GM12878 (cell line): ENCODE measurements around the gene ADCY5. TPM values are rescaled to one million over a fixed set of nuclear protein-coding genes. Genes with fewer than 3 reads are reported as not detected.

Source experiments
- ATAC-seq: fragments of 200-7000 bp; cut with Tn5 transposase; 3 replicates; pipeline ENCODE4 v1.9.1; 2020; ENCODE audit warnings: mild to moderate bottlenecking, moderate library complexity
- BruUV-seq: library from RNA; stranded (reverse); fragments of 400-500 nt; replicated peaks from 2 replicates; lab custom pipeline; 2021; lab: Mats Ljungman, UMichigan
- CTCF ChIA-PET: fragments of 300-600 bp; sonication (Branson Sonifier 250); formaldehyde crosslinking; extraction: SDS; loops from one replicate; lab custom pipeline; 2021; ENCODE audit warnings: inconsistent platforms; lab: Yijun Ruan, JAX
- POLR2A ChIA-PET: fragments of 350-600 bp; formaldehyde crosslinking; extraction: SDS; loops from one replicate; lab custom pipeline; 2021; ENCODE audit warnings: inconsistent platforms; lab: Charles Lee
- RAD21 ChIA-PET: fragments of 300-600 bp; sonication (Branson Sonifier 250); formaldehyde crosslinking; loops from one replicate; lab custom pipeline; 2023; ENCODE audit warnings: antibody characterized with exemption; ENCODE audit not compliant: unreplicated experiment; lab: Charles Lee
- SMC1A ChIA-PET: fragments of 300-600 bp; sonication (Branson Sonifier 250); formaldehyde crosslinking; loops from one replicate; lab custom pipeline; 2023; ENCODE audit not compliant: unreplicated experiment, uncharacterized antibody; lab: Charles Lee
- DNase-seq: peaks from one replicate; pipeline ENCODE4 v3.0.0-alpha.2; 2011; ENCODE audit warnings: low read depth, low spot score
- FAIRE-seq: peaks from 3 replicates; lab custom pipeline; 2011; peaks lifted over from hg19 to GRCh38; lab: Jason Lieb, UNC
- H2AFZ ChIP-seq: 2 replicates; pipeline ENCODE4 v1.6.0; 2011; ENCODE audit warnings: low read depth, low read length, control low read depth; ENCODE audit not compliant: control insufficient read depth
- H3K27ac ChIP-seq: 2 replicates; pipeline ENCODE4 v1.5.1; 2011; ENCODE audit warnings: control low read depth; ENCODE audit not compliant: control insufficient read depth, insufficient read depth
- H3K27me3 ChIP-seq, 2 experiments: replicated peaks in 1 of 2; 2 replicates each; pipeline versions ENCODE4 v1.6.0 to v1.6.1; 2011; ENCODE audit warnings: low read length in 1 of 2; ENCODE audit not compliant: control insufficient read depth in 2 of 2, insufficient read depth in 2 of 2
- H3K36me3 ChIP-seq, 2 experiments: 2 replicates each; pipeline ENCODE4 v1.5.1; 2011; ENCODE audit warnings: low read length in 1 of 2; ENCODE audit not compliant: control insufficient read depth in 2 of 2, insufficient read depth in 2 of 2
- H3K4me1 ChIP-seq: 2 replicates; pipeline ENCODE4 v1.6.1; 2011; ENCODE audit warnings: mild to moderate bottlenecking, low read length, moderate library complexity, mixed read lengths; ENCODE audit not compliant: control insufficient read depth, insufficient read depth
- H3K4me2 ChIP-seq: 2 replicates; pipeline ENCODE4 v1.6.0; 2011; ENCODE audit warnings: control low read depth; ENCODE audit not compliant: control insufficient read depth, insufficient read depth
- H3K4me3 ChIP-seq: fragments of 200-600 bp; sonication (generic); 2 replicates; pipeline ENCODE4 v1.5.1; 2016
- H3K79me2 ChIP-seq: 2 replicates; pipeline ENCODE4 v1.6.0; 2011; ENCODE audit warnings: low read length; ENCODE audit not compliant: control insufficient read depth, insufficient read depth
- H3K9ac ChIP-seq: 2 replicates; pipeline ENCODE4 v1.8.0; 2011; ENCODE audit warnings: low read length, control low read depth, mixed read lengths; ENCODE audit not compliant: control insufficient read depth, insufficient read depth
- H3K9me3 ChIP-seq: replicated peaks from 3 replicates; pipeline ENCODE4 v1.5.1; 2011; ENCODE audit warnings: mild to moderate bottlenecking, low read length; ENCODE audit not compliant: control insufficient read depth, insufficient read depth
- H4K20me1 ChIP-seq: 2 replicates; pipeline ENCODE4 v1.6.0; 2011; ENCODE audit not compliant: control insufficient read depth, insufficient read depth
- CEBPB ChIP-seq, 2 experiments: fragments of 150-350 bp in 1 of 2; IDR thresholded peaks; 2 replicates each; pipeline ENCODE4 v1.6.1; 2012 to 2014; ENCODE audit warnings: low read depth in 2 of 2, low read length in 2 of 2, borderline replicate concordance in 1 of 2, inconsistent platforms in 1 of 2
- CREM ChIP-seq: IDR thresholded peaks from 2 replicates; pipeline ENCODE4 v1.6.1; 2014; ENCODE audit warnings: antibody characterized with exemption, low read depth
- DPF2 ChIP-seq: fragments of 450-650 bp; IDR thresholded peaks from 2 replicates; pipeline ENCODE4 v1.6.1; 2017; ENCODE audit warnings: mild to moderate bottlenecking
- EED ChIP-seq: sonication (generic); IDR thresholded peaks from 2 replicates; pipeline ENCODE4 v1.6.1; 2016; ENCODE audit warnings: antibody characterized with exemption, low read depth
- GATAD2B ChIP-seq: fragments of 450-650 bp; conservative IDR thresholded peaks from 2 replicates; pipeline ENCODE4 v1.6.1; 2017; ENCODE audit warnings: low read depth, mild to moderate bottlenecking, moderate library complexity
- HCFC1 ChIP-seq: fragments of 150-350 bp; IDR thresholded peaks from 2 replicates; pipeline ENCODE4 v1.6.1; 2014; ENCODE audit warnings: low read length
- HDAC2 ChIP-seq: fragments of 200-600 bp; sonication (generic); IDR thresholded peaks from 2 replicates; pipeline ENCODE4 v1.6.1; 2017
- KLF5 ChIP-seq: fragments of 450-650 bp; IDR thresholded peaks from 2 replicates; pipeline ENCODE4 v1.6.1; 2014; ENCODE audit warnings: mild to moderate bottlenecking; ENCODE audit not compliant: partially characterized antibody
- MEF2A ChIP-seq: IDR thresholded peaks from 2 replicates; pipeline ENCODE4 v1.6.1; 2011; ENCODE audit warnings: low read depth, mild to moderate bottlenecking, low read length, moderate library complexity; ENCODE audit not compliant: insufficient read depth
- POLR2A ChIP-seq: IDR thresholded peaks from 2 replicates; pipeline ENCODE4 v1.6.1; 2011; ENCODE audit warnings: low read depth, mild to moderate bottlenecking, low read length
- POLR2AphosphoS2 ChIP-seq: IDR thresholded peaks from 2 replicates; pipeline ENCODE4 v1.6.1; 2011; ENCODE audit warnings: low read depth, mild to moderate bottlenecking, low read length, improper control_type of control experiment, moderate library complexity
- SIN3A ChIP-seq: IDR thresholded peaks from 2 replicates; pipeline ENCODE4 v1.6.1; 2012; ENCODE audit warnings: low read depth, low read length, improper control_type of control experiment
- ZNF592 ChIP-seq: fragments of 450-650 bp; IDR thresholded peaks from 2 replicates; pipeline ENCODE4 v1.6.1; 2017; ENCODE audit warnings: mild to moderate bottlenecking, moderate library complexity
- WGBS: methylation state at CpG from one replicate; pipeline ENCODE4 v1.1.6; 2016; ENCODE audit warnings: low lambda C conversion rate; ENCODE audit not compliant: insufficient replicate concordance, insufficient coverage; ENCODE audit errors: missing lambda C conversion rate; 5-methylcytosine and 5-hydroxymethylcytosine counted together
- in situ Hi-C: fragments of 300-500 bp; cut with MboI; formaldehyde crosslinking; loops from 9 replicates; pipeline ENCODE4 v1.14.3; 2018; ENCODE audit warnings: mixed read lengths
- intact Hi-C: fragments of 100-400 bp; cut with micrococcal nuclease; formaldehyde crosslinking; loops from one replicate; pipeline ENCODE4 v1.14.2; 2022; ENCODE audit not compliant: unreplicated experiment
- polyA plus RNA-seq, 11 experiments: library from polyadenylated mRNA; depleted of rRNA in 4 of 11; unstranded in 6 of 11; stranded (reverse) in 5 of 11; fragments of >200 nt; fragmentation: Nextera tagmentation in 4 of 11; fragmentation: Illumina TruSeq in 1 of 11; extraction: Ambion mirVana in 4 of 11; extraction: Trizol in 1 of 11; gene quantifications; 1 replicate in 1 of 11; 2 replicates in 10 of 11; pipeline versions ENCODE4 v1.2.1 to v1.2.3, GENCODE V29; 2011 to 2016; ENCODE audit warnings: inconsistent platforms in 2 of 11, missing spikeins in 2 of 11, low read depth in 1 of 11
- total RNA-seq, 4 experiments: library from RNA; depleted of rRNA in 3 of 4; stranded (reverse); fragments of >200 nt in 3 of 4; fragmentation: Illumina TruSeq in 1 of 4; extraction: Trizol in 1 of 4; gene quantifications; 2 replicates each; pipeline versions ENCODE4 v1.2.1 to v1.2.3, GENCODE V29; 2013 to 2021
- TF ChIP-seq, protein P1 (sequence below): fragments of 450-650 bp; IDR thresholded peaks from 2 replicates; pipeline ENCODE4 v1.6.1; 2017; ENCODE audit warnings: mild to moderate bottlenecking, low read depth, inconsistent platforms; ENCODE audit not compliant: poor library complexity, severe bottlenecking

ADCY5 gene
- total and polyA plus RNA-seq, 10 of the 15 experiments (the other 5 are each of a cell fraction or from before 2014, with no cell fraction given), result under 0.01 to 0.24 (median 0.02) TPM; not detected in 4

GRCh38 chr3:123262868-123263267 is 186.0 kb downstream of the ADCY5 start:
- Histone ChIP-seq H3K4me2 (no peak overlapping the region), H3K27ac (no peak overlapping the region), H3K79me2 (no peaks in the 10 kb centered on the region), H4K20me1 (no peaks in the 10 kb centered on the region), H3K27me3 (no peaks in the 10 kb centered on the region), H2AFZ (no peak overlapping the region), H3K9me3 (no peaks in the 10 kb centered on the region; the same call in 2 of the 3 replicates), H3K36me3 (no peaks in the 10 kb centered on the region; a peak in 1 of 4 replicates), H3K9ac (no peak overlapping the region), H3K4me3 (no peak overlapping the region), H3K4me1 (no peaks in the 10 kb centered on the region)
- ChIA-PET RAD21 (no interaction called here), CTCF (no interaction called here), POLR2A (no interaction called here), SMC1A (no interaction called here)
- in situ Hi-C loops, result no loop called here
- WGBS, result 97% methylated on average over 5 of the region's 5 CpGs
- no peak for DNase-seq
- BruUV-seq, result no TSS peak
- no peak for TF ChIP-seq EED
- no peak for TF ChIP-seq KLF5
- TF ChIP-seq MEF2A, result no peak
- no peak for TF ChIP-seq POLR2A
- no peak for TF ChIP-seq CREM
- TF ChIP-seq ZNF592, result no peak
- TF ChIP-seq GATAD2B, result no peak
- TF ChIP-seq POLR2AphosphoS2, result no peak
- TF ChIP-seq HDAC2, result no peak
- TF ChIP-seq CEBPB (IDR thresholded peaks at IDR 0.05; ENCODE audit: borderline replicate concordance in 1 of 2, low read depth in 2 of 2, low read length in 2 of 2), result no peak
- TF ChIP-seq HCFC1, result no peak
- no peak for TF ChIP-seq DPF2
- TF ChIP-seq, protein P1, sequence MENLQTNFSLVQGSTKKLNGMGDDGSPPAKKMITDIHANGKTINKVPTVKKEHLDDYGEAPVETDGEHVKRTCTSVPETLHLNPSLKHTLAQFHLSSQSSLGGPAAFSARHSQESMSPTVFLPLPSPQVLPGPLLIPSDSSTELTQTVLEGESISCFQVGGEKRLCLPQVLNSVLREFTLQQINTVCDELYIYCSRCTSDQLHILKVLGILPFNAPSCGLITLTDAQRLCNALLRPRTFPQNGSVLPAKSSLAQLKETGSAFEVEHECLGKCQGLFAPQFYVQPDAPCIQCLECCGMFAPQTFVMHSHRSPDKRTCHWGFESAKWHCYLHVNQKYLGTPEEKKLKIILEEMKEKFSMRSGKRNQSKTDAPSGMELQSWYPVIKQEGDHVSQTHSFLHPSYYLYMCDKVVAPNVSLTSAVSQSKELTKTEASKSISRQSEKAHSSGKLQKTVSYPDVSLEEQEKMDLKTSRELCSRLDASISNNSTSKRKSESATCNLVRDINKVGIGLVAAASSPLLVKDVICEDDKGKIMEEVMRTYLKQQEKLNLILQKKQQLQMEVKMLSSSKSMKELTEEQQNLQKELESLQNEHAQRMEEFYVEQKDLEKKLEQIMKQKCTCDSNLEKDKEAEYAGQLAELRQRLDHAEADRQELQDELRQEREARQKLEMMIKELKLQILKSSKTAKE, result no peak
- no peak for TF ChIP-seq SIN3A
- no peak for ATAC-seq
- intact Hi-C loops, result loop anchor here (5.0 kb wide), 1 partner anchor 321 kb away; no protein-coding TSS in a partner anchor
- no peak for FAIRE-seq
